HEK293 (cell line): ENCODE measurements around the gene ATP10A.

ENCODE experiments used
- CTCF ChIA-PET: fragments of 350-600 bp; formaldehyde crosslinking; extraction: SDS; loops from one replicate; lab custom pipeline; 2021; ENCODE audit warnings: antibody characterized with exemption; lab: Yijun Ruan, JAX
- POLR2A ChIA-PET: fragments of 300-600 bp; formaldehyde crosslinking; extraction: SDS; loops from one replicate; lab custom pipeline; 2020; ENCODE audit warnings: antibody characterized with exemption, inconsistent platforms; lab: Yijun Ruan, JAX
- H3K27ac ChIP-seq: fragments of 200-500 bp; sonication (Bioruptor generic); 2 replicates; pipeline ENCODE4 v1.5.1; 2014; ENCODE audit warnings: low read depth, low read length, control low read depth, inconsistent platforms; ENCODE audit errors: extremely low read depth
- H3K36me3 ChIP-seq, 2 experiments: fragments of 200-500 bp in 1 of 2; sonication (Bioruptor generic) in 1 of 2; 1 replicate in 1 of 2; 2 replicates in 1 of 2; pipeline ENCODE4 v1.5.1; 2014 to 2017; ENCODE audit warnings: inconsistent platforms in 2 of 2, low read length in 2 of 2; ENCODE audit not compliant: control insufficient read depth in 2 of 2, insufficient read depth in 1 of 2
- H3K4me1 ChIP-seq: fragments of 200-500 bp; sonication (Bioruptor generic); 2 replicates; pipeline ENCODE4 v1.5.1; 2014; ENCODE audit warnings: mild to moderate bottlenecking, low read length, inconsistent platforms; ENCODE audit not compliant: control insufficient read depth, insufficient read depth
- H3K4me3 ChIP-seq: 2 replicates; pipeline ENCODE4 v1.5.1; 2011; ENCODE audit warnings: low read depth, mild to moderate bottlenecking, control low read depth, low read length, moderate library complexity
- H3K9me3 ChIP-seq: fragments of 200-500 bp; sonication (Bioruptor generic); 2 replicates; pipeline ENCODE4 v1.5.1; 2014; ENCODE audit warnings: low read depth, low read length, inconsistent platforms; ENCODE audit not compliant: control insufficient read depth, insufficient read depth
- KLF16 ChIP-seq: fragments of 450-650 bp; formaldehyde crosslinking; IDR thresholded peaks from 2 replicates; pipeline ENCODE4 v1.5.1; 2017; ENCODE audit warnings: missing biosample characterization, missing genetic modification characterization
- SP2 ChIP-seq: fragments of 450-650 bp; formaldehyde crosslinking; IDR thresholded peaks from 2 replicates; pipeline ENCODE4 v1.5.1; 2016; ENCODE audit warnings: missing biosample characterization, missing genetic modification characterization
- SP7 ChIP-seq: fragments of 450-650 bp; formaldehyde crosslinking; IDR thresholded peaks from 2 replicates; pipeline ENCODE4 v1.5.1; 2016; ENCODE audit warnings: missing biosample characterization, missing genetic modification characterization
- ZBTB20 ChIP-seq: fragments of 450-650 bp; formaldehyde crosslinking; IDR thresholded peaks from 2 replicates; pipeline ENCODE4 v1.5.1; 2016; ENCODE audit warnings: missing biosample characterization, missing genetic modification characterization
- ZBTB21 ChIP-seq: fragments of 450-650 bp; formaldehyde crosslinking; IDR thresholded peaks from 2 replicates; pipeline ENCODE4 v1.5.1; 2017; ENCODE audit warnings: missing biosample characterization, missing genetic modification characterization
- ZEB2 ChIP-seq: fragments of 450-650 bp; formaldehyde crosslinking; IDR thresholded peaks from 2 replicates; pipeline ENCODE4 v1.5.1; 2016; ENCODE audit warnings: missing biosample characterization, missing genetic modification characterization
- ZNF10 ChIP-seq: fragments of 450-650 bp; formaldehyde crosslinking; IDR thresholded peaks from 2 replicates; pipeline ENCODE4 v1.5.1; 2017; ENCODE audit warnings: missing biosample characterization, missing genetic modification characterization
- ZNF112 ChIP-seq: fragments of 450-650 bp; formaldehyde crosslinking; IDR thresholded peaks from 2 replicates; pipeline ENCODE4 v1.5.0; 2017; ENCODE audit warnings: missing biosample characterization, missing genetic modification characterization
- ZNF133 ChIP-seq: fragments of 450-650 bp; formaldehyde crosslinking; IDR thresholded peaks from 2 replicates; pipeline ENCODE4 v1.5.1; 2016; ENCODE audit warnings: missing biosample characterization, missing genetic modification characterization
- ZNF211 ChIP-seq: fragments of 450-650 bp; formaldehyde crosslinking; IDR thresholded peaks from 2 replicates; pipeline ENCODE4 v1.5.1; 2016; ENCODE audit warnings: low read depth, missing biosample characterization, missing genetic modification characterization
- ZNF221 ChIP-seq: fragments of 450-650 bp; formaldehyde crosslinking; IDR thresholded peaks from 2 replicates; pipeline ENCODE4 v1.5.1; 2017; ENCODE audit warnings: missing biosample characterization, missing genetic modification characterization, borderline replicate concordance
- ZNF302 ChIP-seq: fragments of 450-650 bp; formaldehyde crosslinking; IDR thresholded peaks from 2 replicates; pipeline ENCODE4 v1.5.1; 2016; ENCODE audit warnings: missing biosample characterization, missing genetic modification characterization, low read depth
- ZNF473 ChIP-seq: fragments of 450-650 bp; formaldehyde crosslinking; IDR thresholded peaks from 2 replicates; pipeline ENCODE4 v1.5.1; 2017; ENCODE audit warnings: missing biosample characterization, missing genetic modification characterization
- ZNF501 ChIP-seq: fragments of 450-650 bp; formaldehyde crosslinking; IDR thresholded peaks from 2 replicates; pipeline ENCODE4 v1.5.1; 2016; ENCODE audit warnings: missing biosample characterization, missing genetic modification characterization
- ZNF747 ChIP-seq: fragments of 450-650 bp; formaldehyde crosslinking; IDR thresholded peaks from 2 replicates; pipeline ENCODE4 v1.5.1; 2016; ENCODE audit warnings: missing biosample characterization, missing genetic modification characterization
- ZNF777 ChIP-seq: fragments of 450-650 bp; formaldehyde crosslinking; IDR thresholded peaks from 2 replicates; pipeline ENCODE4 v1.5.1; 2017; ENCODE audit warnings: missing biosample characterization, missing genetic modification characterization, borderline replicate concordance
- ZSCAN4 ChIP-seq: fragments of 450-650 bp; formaldehyde crosslinking; IDR thresholded peaks from 2 replicates; pipeline ENCODE4 v1.5.1; 2017; ENCODE audit warnings: missing biosample characterization, missing genetic modification characterization
- TF ChIP-seq, protein P1 (sequence below): fragments of 450-650 bp; formaldehyde crosslinking; IDR thresholded peaks from 2 replicates; pipeline ENCODE4 v1.5.1; 2017; ENCODE audit warnings: missing biosample characterization, missing genetic modification characterization
- TF ChIP-seq, protein P2 (sequence below): fragments of 450-650 bp; formaldehyde crosslinking; IDR thresholded peaks from 2 replicates; pipeline ENCODE4 v1.5.1; 2016; ENCODE audit warnings: missing biosample characterization, missing genetic modification characterization
- TF ChIP-seq, protein P3 (sequence below): fragments of 450-650 bp; formaldehyde crosslinking; IDR thresholded peaks from 2 replicates; pipeline ENCODE4 v1.5.1; 2016; ENCODE audit warnings: missing biosample characterization, missing genetic modification characterization
- TF ChIP-seq, protein P4 (sequence below): fragments of 450-650 bp; formaldehyde crosslinking; IDR thresholded peaks from 2 replicates; pipeline ENCODE4 v1.5.1; 2016; ENCODE audit warnings: missing biosample characterization, missing genetic modification characterization, borderline replicate concordance

The ATP10A gene

GRCh38 chr15:25785641-25786025, 77.5 kb downstream of the ATP10A start:
- Histone ChIP-seq H3K4me3 (no peak overlapping the region), H3K36me3 (no peaks in the 10 kb centered on the region), H3K9me3 (no peaks in the 10 kb centered on the region), H3K4me1 (no peaks in the 10 kb centered on the region), H3K27ac (no peak overlapping the region)
- ChIA-PET POLR2A (no interaction called here), CTCF (interaction anchor here (0.6 kb wide), 1 partner anchor 1532 kb away, joined by 4 read pairs; no protein-coding TSS in a partner anchor)
- TF ChIP-seq ZBTB21 (no peak), SP7 (tag by site-specific recombination) (no peak), ZSCAN4 (tag by site-specific recombination) (no peak), ZBTB20 (tag by site-specific recombination) (no peak)
- TF ChIP-seq, protein P1, sequence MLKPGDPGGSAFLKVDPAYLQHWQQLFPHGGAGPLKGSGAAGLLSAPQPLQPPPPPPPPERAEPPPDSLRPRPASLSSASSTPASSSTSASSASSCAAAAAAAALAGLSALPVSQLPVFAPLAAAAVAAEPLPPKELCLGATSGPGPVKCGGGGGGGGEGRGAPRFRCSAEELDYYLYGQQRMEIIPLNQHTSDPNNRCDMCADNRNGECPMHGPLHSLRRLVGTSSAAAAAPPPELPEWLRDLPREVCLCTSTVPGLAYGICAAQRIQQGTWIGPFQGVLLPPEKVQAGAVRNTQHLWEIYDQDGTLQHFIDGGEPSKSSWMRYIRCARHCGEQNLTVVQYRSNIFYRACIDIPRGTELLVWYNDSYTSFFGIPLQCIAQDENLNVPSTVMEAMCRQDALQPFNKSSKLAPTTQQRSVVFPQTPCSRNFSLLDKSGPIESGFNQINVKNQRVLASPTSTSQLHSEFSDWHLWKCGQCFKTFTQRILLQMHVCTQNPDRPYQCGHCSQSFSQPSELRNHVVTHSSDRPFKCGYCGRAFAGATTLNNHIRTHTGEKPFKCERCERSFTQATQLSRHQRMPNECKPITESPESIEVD (tag by site-specific recombination): no peak
- TF ChIP-seq, protein P2, sequence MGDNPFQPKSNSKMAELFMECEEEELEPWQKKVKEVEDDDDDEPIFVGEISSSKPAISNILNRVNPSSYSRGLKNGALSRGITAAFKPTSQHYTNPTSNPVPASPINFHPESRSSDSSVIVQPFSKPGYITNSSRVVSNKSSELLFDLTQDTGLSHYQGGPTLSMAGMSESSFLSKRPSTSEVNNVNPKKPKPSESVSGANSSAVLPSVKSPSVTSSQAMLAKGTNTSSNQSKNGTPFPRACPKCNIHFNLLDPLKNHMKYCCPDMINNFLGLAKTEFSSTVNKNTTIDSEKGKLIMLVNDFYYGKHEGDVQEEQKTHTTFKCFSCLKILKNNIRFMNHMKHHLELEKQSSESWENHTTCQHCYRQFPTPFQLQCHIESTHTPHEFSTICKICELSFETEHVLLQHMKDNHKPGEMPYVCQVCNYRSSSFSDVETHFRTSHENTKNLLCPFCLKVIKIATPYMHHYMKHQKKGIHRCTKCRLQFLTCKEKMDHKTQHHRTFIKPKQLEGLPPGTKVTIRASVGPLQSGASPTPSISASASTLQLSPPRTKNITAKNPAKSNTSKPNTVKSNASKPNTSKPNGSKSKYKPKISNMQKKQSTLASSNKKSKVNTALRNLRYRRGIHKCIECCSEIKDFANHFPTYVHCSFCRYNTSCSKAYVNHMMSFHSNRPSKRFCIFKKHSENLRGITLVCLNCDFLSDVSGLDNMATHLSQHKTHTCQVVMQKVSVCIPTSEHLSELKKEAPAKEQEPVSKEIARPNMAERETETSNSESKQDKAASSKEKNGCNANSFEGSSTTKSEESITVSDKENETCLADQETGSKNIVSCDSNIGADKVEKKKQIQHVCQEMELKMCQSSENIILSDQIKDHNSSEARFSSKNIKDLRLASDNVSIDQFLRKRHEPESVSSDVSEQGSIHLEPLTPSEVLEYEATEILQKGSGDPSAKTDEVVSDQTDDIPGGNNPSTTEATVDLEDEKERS: no peak

DNA sequence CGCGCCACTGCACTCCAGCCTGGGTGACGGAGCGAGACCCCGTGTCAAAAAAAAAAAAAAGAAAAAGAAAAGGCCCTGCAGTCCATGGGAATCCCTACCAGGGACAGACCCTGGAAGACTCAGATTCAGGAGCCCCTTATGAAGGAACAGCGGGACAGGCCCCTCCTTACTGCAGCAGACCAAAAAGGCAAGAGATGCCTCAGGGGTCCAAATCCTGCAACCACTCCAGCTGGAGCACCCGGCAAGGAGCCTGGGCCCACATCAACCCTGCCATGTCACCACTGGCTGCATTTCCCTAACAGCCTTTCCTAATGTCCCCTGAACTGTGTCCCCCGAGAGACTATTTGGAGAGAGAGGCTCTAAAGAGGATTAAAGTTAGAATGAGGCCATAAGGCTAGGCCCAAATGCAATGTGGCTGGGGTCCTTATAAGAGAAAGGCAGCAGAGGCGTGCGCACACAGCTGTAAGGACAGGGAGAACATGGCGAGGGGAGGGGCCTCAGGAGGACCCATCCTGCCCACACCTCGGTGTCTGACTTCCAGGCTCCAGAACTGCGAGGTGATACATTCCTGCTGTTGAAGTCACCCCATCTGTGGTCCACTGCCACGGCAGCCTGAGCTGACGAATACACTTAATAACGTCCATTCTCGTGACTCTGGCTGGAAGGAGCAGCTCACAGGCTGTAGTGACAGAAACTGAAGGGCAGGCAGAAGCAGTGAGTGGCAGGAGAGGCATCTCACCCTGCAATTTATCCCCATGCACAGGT, 78.1 kb downstream of the ATP10A start:
- H3K36me3 ChIP-seq: no peaks in the 10 kb centered on the region
- no peaks in the 10 kb centered on the region for H3K9me3 ChIP-seq
- ChIA-PET CTCF (interaction anchor here (0.6 to 2.4 kb wide), 4 partner anchors 11 to 1533 kb away, joined by 3 to 18 read pairs (median 8); no protein-coding TSS in a partner anchor), POLR2A (no interaction called here)
- H3K4me3 ChIP-seq: no peak overlapping the region
- H3K4me1 ChIP-seq: no peaks in the 10 kb centered on the region
- no peak overlapping the region for H3K27ac ChIP-seq
- TF ChIP-seq ZNF747 (tag by site-specific recombination) (no peak), ZNF211 (no peak), ZNF777 (tag by site-specific recombination) (no peak), SP2 (tag by site-specific recombination) (no peak), ZNF10 (tag by site-specific recombination) (no peak), KLF16 (no peak), ZNF221 (no peak), ZNF473 (no peak), ZNF133 (tag by site-specific recombination) (no peak), ZEB2 (no peak), ZNF302 (tag by site-specific recombination) (no peak), ZBTB20 (tag by site-specific recombination) (no peak), ZNF112 (tag by site-specific recombination) (no peak), ZNF501 (no peak)
- TF ChIP-seq, protein P3, sequence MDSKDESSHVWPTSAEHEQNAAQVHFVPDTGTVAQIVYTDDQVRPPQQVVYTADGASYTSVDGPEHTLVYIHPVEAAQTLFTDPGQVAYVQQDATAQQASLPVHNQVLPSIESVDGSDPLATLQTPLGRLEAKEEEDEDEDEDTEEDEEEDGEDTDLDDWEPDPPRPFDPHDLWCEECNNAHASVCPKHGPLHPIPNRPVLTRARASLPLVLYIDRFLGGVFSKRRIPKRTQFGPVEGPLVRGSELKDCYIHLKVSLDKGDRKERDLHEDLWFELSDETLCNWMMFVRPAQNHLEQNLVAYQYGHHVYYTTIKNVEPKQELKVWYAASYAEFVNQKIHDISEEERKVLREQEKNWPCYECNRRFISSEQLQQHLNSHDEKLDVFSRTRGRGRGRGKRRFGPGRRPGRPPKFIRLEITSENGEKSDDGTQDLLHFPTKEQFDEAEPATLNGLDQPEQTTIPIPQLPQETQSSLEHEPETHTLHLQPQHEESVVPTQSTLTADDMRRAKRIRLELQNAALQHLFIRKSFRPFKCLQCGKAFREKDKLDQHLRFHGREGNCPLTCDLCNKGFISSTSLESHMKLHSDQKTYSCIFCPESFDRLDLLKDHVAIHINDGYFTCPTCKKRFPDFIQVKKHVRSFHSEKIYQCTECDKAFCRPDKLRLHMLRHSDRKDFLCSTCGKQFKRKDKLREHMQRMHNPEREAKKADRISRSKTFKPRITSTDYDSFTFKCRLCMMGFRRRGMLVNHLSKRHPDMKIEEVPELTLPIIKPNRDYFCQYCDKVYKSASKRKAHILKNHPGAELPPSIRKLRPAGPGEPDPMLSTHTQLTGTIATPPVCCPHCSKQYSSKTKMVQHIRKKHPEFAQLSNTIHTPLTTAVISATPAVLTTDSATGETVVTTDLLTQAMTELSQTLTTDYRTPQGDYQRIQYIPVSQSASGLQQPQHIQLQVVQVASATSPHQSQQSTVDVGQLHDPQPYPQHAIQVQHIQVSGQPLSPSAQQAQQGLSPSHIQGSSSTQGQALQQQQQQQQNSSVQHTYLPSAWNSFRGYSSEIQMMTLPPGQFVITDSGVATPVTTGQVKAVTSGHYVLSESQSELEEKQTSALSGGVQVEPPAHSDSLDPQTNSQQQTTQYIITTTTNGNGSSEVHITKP: no peak
- TF ChIP-seq, protein P4, sequence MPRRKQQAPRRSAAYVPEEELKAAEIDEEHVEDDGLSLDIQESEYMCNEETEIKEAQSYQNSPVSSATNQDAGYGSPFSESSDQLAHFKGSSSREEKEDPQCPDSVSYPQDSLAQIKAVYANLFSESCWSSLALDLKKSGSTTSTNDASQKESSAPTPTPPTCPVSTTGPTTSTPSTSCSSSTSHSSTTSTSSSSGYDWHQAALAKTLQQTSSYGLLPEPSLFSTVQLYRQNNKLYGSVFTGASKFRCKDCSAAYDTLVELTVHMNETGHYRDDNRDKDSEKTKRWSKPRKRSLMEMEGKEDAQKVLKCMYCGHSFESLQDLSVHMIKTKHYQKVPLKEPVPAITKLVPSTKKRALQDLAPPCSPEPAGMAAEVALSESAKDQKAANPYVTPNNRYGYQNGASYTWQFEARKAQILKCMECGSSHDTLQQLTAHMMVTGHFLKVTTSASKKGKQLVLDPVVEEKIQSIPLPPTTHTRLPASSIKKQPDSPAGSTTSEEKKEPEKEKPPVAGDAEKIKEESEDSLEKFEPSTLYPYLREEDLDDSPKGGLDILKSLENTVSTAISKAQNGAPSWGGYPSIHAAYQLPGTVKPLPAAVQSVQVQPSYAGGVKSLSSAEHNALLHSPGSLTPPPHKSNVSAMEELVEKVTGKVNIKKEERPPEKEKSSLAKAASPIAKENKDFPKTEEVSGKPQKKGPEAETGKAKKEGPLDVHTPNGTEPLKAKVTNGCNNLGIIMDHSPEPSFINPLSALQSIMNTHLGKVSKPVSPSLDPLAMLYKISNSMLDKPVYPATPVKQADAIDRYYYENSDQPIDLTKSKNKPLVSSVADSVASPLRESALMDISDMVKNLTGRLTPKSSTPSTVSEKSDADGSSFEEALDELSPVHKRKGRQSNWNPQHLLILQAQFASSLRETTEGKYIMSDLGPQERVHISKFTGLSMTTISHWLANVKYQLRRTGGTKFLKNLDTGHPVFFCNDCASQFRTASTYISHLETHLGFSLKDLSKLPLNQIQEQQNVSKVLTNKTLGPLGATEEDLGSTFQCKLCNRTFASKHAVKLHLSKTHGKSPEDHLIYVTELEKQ (tag by site-specific recombination): no peak
